Ishikawa (cell line): ENCODE results near the gene RBM34.

ENCODE experiments used
- CEBPB ChIP-seq: IDR thresholded peaks from 2 replicates; pipeline ENCODE4 v1.6.1; 2012
- CREB1 ChIP-seq: IDR thresholded peaks from 2 replicates; pipeline ENCODE4 v1.6.1; 2012; ENCODE audit warnings: low read depth
- EGR1 ChIP-seq: IDR thresholded peaks from 2 replicates; pipeline ENCODE4 v1.6.1; 2012
- EP300 ChIP-seq: IDR thresholded peaks from 2 replicates; pipeline ENCODE4 v1.6.1; 2012; ENCODE audit warnings: borderline replicate concordance
- FOXM1 ChIP-seq: IDR thresholded peaks from 2 replicates; pipeline ENCODE4 v1.6.1; 2012; ENCODE audit warnings: low read depth, borderline replicate concordance
- NFIC ChIP-seq: IDR thresholded peaks from 2 replicates; pipeline ENCODE4 v1.6.1; 2012
- RAD21 ChIP-seq: IDR thresholded peaks from 2 replicates; pipeline ENCODE4 v1.6.1; 2012; ENCODE audit warnings: low read depth
- REST ChIP-seq: IDR thresholded peaks from 2 replicates; pipeline ENCODE4 v1.6.1; 2012; ENCODE audit warnings: low read depth, mild to moderate bottlenecking
- TAF1 ChIP-seq: IDR thresholded peaks from 2 replicates; pipeline ENCODE4 v1.6.1; 2012; ENCODE audit warnings: low read depth, mild to moderate bottlenecking
- TCF12 ChIP-seq: IDR thresholded peaks from 2 replicates; pipeline ENCODE4 v1.6.1; 2012; ENCODE audit warnings: low read depth
- TEAD4 ChIP-seq: IDR thresholded peaks from 2 replicates; pipeline ENCODE4 v1.6.1; 2012
- YY1 ChIP-seq: IDR thresholded peaks from 2 replicates; pipeline ENCODE4 v1.6.1; 2012; ENCODE audit warnings: low read depth
- TF ChIP-seq, protein P1 (sequence below): IDR thresholded peaks from 2 replicates; pipeline ENCODE4 v1.6.1; 2012
- TF ChIP-seq, protein P2 (sequence below): IDR thresholded peaks from 2 replicates; pipeline ENCODE4 v1.6.1; 2012

GRCh38 chr1:235088907-235089306, 72.1 kb downstream of the RBM34 start:
- TF ChIP-seq CREB1: no peak
- TF ChIP-seq FOXM1: no peak
- no peak for TF ChIP-seq RAD21
- TF ChIP-seq EP300: no peak
- no peak for TF ChIP-seq TEAD4
- TF ChIP-seq, protein P1, sequence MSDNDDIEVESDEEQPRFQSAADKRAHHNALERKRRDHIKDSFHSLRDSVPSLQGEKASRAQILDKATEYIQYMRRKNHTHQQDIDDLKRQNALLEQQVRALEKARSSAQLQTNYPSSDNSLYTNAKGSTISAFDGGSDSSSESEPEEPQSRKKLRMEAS: no peak
- TF ChIP-seq TAF1: no peak
- no peak for TF ChIP-seq CEBPB
- no peak for TF ChIP-seq YY1
- TF ChIP-seq, protein P2, sequence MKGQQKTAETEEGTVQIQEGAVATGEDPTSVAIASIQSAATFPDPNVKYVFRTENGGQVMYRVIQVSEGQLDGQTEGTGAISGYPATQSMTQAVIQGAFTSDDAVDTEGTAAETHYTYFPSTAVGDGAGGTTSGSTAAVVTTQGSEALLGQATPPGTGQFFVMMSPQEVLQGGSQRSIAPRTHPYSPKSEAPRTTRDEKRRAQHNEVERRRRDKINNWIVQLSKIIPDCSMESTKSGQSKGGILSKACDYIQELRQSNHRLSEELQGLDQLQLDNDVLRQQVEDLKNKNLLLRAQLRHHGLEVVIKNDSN: no peak
- TF ChIP-seq EGR1: no peak
- no peak for TF ChIP-seq REST
- TF ChIP-seq NFIC: no peak
- no peak for TF ChIP-seq TCF12
